GM19463 (cell line): ENCODE measurements around the gene CINP.
A peak's percentile ranks its signal among the peaks of the same experiment; 100 is the strongest.

Experiments used
- ATAC-seq: cut with Tn5 transposase; IDR thresholded peaks from one replicate; pipeline ENCODE4 v1.9.1; 2021; ENCODE audit warnings: mild to moderate bottlenecking, moderate library complexity; ENCODE audit not compliant: unreplicated experiment

The CINP gene

GRCh38 chr14:102362545-102363181, at the start of gene CINP, which contains the start of gene TECPR2:
CINP (minus strand) TSS chr14:102362890; CDS start chr14:102362851, 39 bp downstream.
TECPR2 (plus strand) TSS chr14:102362941; CDS start chr14:102376722, 13,781 bp downstream.
- ATAC-seq, result peak; percentile 90

- ATAC-seq, result no peak
Observed at GRCh38 chr14:102408724-102409123, 46.0 kb upstream of the CINP start.

- no peak for ATAC-seq
Observed at GRCh38 chr14:102407258-102407657, 44.6 kb upstream of the CINP start.

- no peak for ATAC-seq
Observed at GRCh38 chr14:102403028-102403427, 40.3 kb upstream of the CINP start.

- no peak for ATAC-seq
Observed at GRCh38 chr14:102396521-102396920, 33.8 kb upstream of the CINP start.

GRCh38 chr14:102394717-102395375, 32.2 kb upstream of the CINP start:
- ATAC-seq, result no peak

GRCh38 chr14:102392506-102392905, 29.8 kb upstream of the CINP start:
- ATAC-seq, result no peak

- ATAC-seq, result no peak
Observed at GRCh38 chr14:102390064-102390855, 27.6 kb upstream of the CINP start.

- no peak for ATAC-seq
Observed at GRCh38 chr14:102389246-102389645, 26.6 kb upstream of the CINP start.

- ATAC-seq, result no peak
Observed at GRCh38 chr14:102387086-102387485, 24.4 kb upstream of the CINP start.

- no peak for ATAC-seq
Observed at GRCh38 chr14:102378830-102379229, 16.1 kb upstream of the CINP start.

GRCh38 chr14:102377696-102378095, 15.0 kb upstream of the CINP start:
- ATAC-seq, result no peak

- no peak for ATAC-seq
Observed at GRCh38 chr14:102375119-102375518, 12.4 kb upstream of the CINP start.

GRCh38 chr14:102374264-102374663, 11.6 kb upstream of the CINP start:
- ATAC-seq, result no peak

- no peak for ATAC-seq
Observed at GRCh38 chr14:102373110-102373509, 10.4 kb upstream of the CINP start.

GRCh38 chr14:102371361-102371760, 8.7 kb upstream of the CINP start:
- ATAC-seq, result no peak

GRCh38 chr14:102370305-102370809, 7.7 kb upstream of the CINP start:
- no peak for ATAC-seq

GRCh38 chr14:102363182-102363943, 673 bp upstream of the CINP start:
- ATAC-seq, result peak; percentile 21

- peak; percentile 48 for ATAC-seq
Observed at GRCh38 chr14:102362084-102362483, 606 bp downstream of the CINP start.

GRCh38 chr14:102360388-102360787, 2.3 kb downstream of the CINP start:
- no peak for ATAC-seq

- no peak for ATAC-seq
Observed at GRCh38 chr14:102359341-102359740, 3.3 kb downstream of the CINP start.
